K562 (cell line): ENCODE measurements around the gene ATP9B. TPM values are rescaled to one million over a fixed set of nuclear protein-coding genes. Genes with fewer than 3 reads are reported as not detected.

Experiments used
- ATAC-seq: fragments of 200-7000 bp; cut with Tn5 transposase; 3 replicates; pipeline ENCODE4 v1.9.1; 2020; ENCODE audit warnings: moderate library complexity
- BruUV-seq: library from RNA; stranded (reverse); fragments of 400-500 nt; replicated peaks from 2 replicates; lab custom pipeline; 2021; lab: Mats Ljungman, UMichigan
- CTCF ChIA-PET: fragments of 300-600 bp; formaldehyde crosslinking; extraction: SDS; loops from one replicate; lab custom pipeline; 2021; ENCODE audit warnings: low intra/inter-chr PET ratio; lab: Yijun Ruan, JAX
- POLR2A ChIA-PET: fragments of 300-600, 350-650 bp; sonication (Branson Sonifier 250); formaldehyde crosslinking; extraction: SDS; loops from one replicate; lab custom pipeline; 2021; ENCODE audit warnings: antibody characterized with exemption, inconsistent platforms; lab: Yijun Ruan, JAX
- DNase-seq, 4 experiments: peaks; one replicate each; pipeline versions ENCODE4 v3.0.0 to v3.0.0-alpha.2; 2011 to 2018; ENCODE audit warnings: low spot score in 3 of 4, mixed read lengths in 3 of 4; ENCODE audit errors: extremely low read depth in 1 of 4
- FAIRE-seq: peaks from 2 replicates; lab custom pipeline; 2011; peaks lifted over from hg19 to GRCh38; lab: Jason Lieb, UNC
- H2AFZ ChIP-seq: 2 replicates; pipeline ENCODE4 v1.6.0; 2011; ENCODE audit warnings: low read depth, low read length, control low read depth, inconsistent platforms
- H3K27ac ChIP-seq: fragments of 200-600 bp; 3 replicates; pipeline ENCODE4 v1.8.0; 2011; ENCODE audit warnings: low read depth, mild to moderate bottlenecking, control low read depth, inconsistent platforms, low read length, moderate library complexity, mixed read lengths; ENCODE audit errors: extremely low read depth
- H3K27me3 ChIP-seq, 2 experiments: fragments of 300-600 bp in 1 of 2; 2 replicates in 1 of 2; 3 replicates in 1 of 2; pipeline versions ENCODE4 v1.6.0 to v1.8.0; 2011; ENCODE audit warnings: inconsistent platforms in 2 of 2, low read length in 2 of 2, mild to moderate bottlenecking in 1 of 2, mixed read lengths in 1 of 2, moderate library complexity in 1 of 2; ENCODE audit not compliant: control insufficient read depth in 2 of 2, insufficient read depth in 2 of 2
- H3K36me3 ChIP-seq: fragments of 300-600 bp; 3 replicates; pipeline ENCODE4 v1.8.0; 2011; ENCODE audit warnings: mild to moderate bottlenecking, low read length, inconsistent platforms; ENCODE audit not compliant: control insufficient read depth, insufficient read depth
- H3K4me1 ChIP-seq, 2 experiments: fragments of 200-600 bp in 1 of 2; replicated peaks in 1 of 2; 2 replicates in 1 of 2; 3 replicates in 1 of 2; pipeline versions ENCODE4 v1.5.1 to v1.8.0; 2011; ENCODE audit warnings: inconsistent platforms in 2 of 2, low read length in 2 of 2, mild to moderate bottlenecking in 1 of 2, mixed read lengths in 1 of 2, moderate library complexity in 1 of 2; ENCODE audit not compliant: control insufficient read depth in 2 of 2, insufficient read depth in 2 of 2
- H3K4me2 ChIP-seq: 2 replicates; pipeline ENCODE4 v1.6.1; 2011; ENCODE audit warnings: low read length, control low read depth, inconsistent platforms, mixed read lengths; ENCODE audit not compliant: insufficient read depth
- H3K4me3 ChIP-seq: fragments of 200-600 bp; sonication (generic), shearing (Covaris generic); 2 replicates; pipeline ENCODE4 v1.5.1; 2016; ENCODE audit warnings: control low read depth, inconsistent platforms
- H3K79me2 ChIP-seq: fragments of 200-600 bp; 3 replicates; pipeline ENCODE4 v1.8.0; 2011; ENCODE audit warnings: low read length, inconsistent platforms; ENCODE audit not compliant: control insufficient read depth, insufficient read depth
- H3K9ac ChIP-seq, 2 experiments: 2 replicates each; pipeline versions ENCODE4 v1.6.0 to v1.6.1; 2011; ENCODE audit warnings: low read depth in 2 of 2, low read length in 2 of 2, control low read depth in 1 of 2, inconsistent platforms in 1 of 2, mild to moderate bottlenecking in 1 of 2, mixed read lengths in 1 of 2; ENCODE audit not compliant: insufficient read depth in 1 of 2
- H3K9me1 ChIP-seq: one replicate; pipeline ENCODE4 v1.6.0; 2011; ENCODE audit warnings: inconsistent platforms, mild to moderate bottlenecking, low read length, moderate library complexity; ENCODE audit not compliant: control insufficient read depth, insufficient read depth
- H3K9me3 ChIP-seq: replicated peaks from 2 replicates; pipeline ENCODE4 v1.5.1; 2011; ENCODE audit warnings: low read depth, low read length, inconsistent platforms; ENCODE audit not compliant: control insufficient read depth, insufficient read depth
- H4K20me1 ChIP-seq: replicated peaks from 2 replicates; pipeline ENCODE4 v1.6.1; 2011; ENCODE audit warnings: low read length, inconsistent platforms, mixed read lengths; ENCODE audit not compliant: control insufficient read depth, insufficient read depth
- ARHGAP35 ChIP-seq: fragments of 450-650 bp; IDR thresholded peaks from 2 replicates; pipeline ENCODE4 v1.6.1; 2018; ENCODE audit not compliant: partially characterized antibody
- ARID1B ChIP-seq: fragments of 450-650 bp; IDR thresholded peaks from 2 replicates; pipeline ENCODE4 v1.6.1; 2016; ENCODE audit warnings: antibody characterized with exemption, mild to moderate bottlenecking, inconsistent platforms
- BRF2 ChIP-seq: IDR thresholded peaks from 3 replicates; pipeline ENCODE4 v1.6.1; 2011; ENCODE audit warnings: borderline replicate concordance, mild to moderate bottlenecking; ENCODE audit not compliant: insufficient read length, insufficient read depth
- FOS ChIP-seq: IDR thresholded peaks from 3 replicates; pipeline ENCODE4 v1.6.1; 2011; ENCODE audit not compliant: insufficient read length; ENCODE audit errors: extremely low read depth
- ILK ChIP-seq: fragments of 450-650 bp; IDR thresholded peaks from 2 replicates; pipeline ENCODE4 v1.6.1; 2016; ENCODE audit warnings: missing genetic modification characterization, low read depth, mild to moderate bottlenecking, missing compliant biosample characterization, moderate library complexity, borderline replicate concordance
- KAT7 ChIP-seq: sonication (generic); formaldehyde crosslinking; IDR thresholded peaks from 2 replicates; pipeline ENCODE4 v1.8.0; 2022; ENCODE audit warnings: missing genetic modification reagents, mild to moderate bottlenecking, borderline replicate concordance
- PHB ChIP-seq: fragments of 250-450 bp; sonication (Bioruptor Pico); IDR thresholded peaks from 2 replicates; pipeline ENCODE4 v1.5.0; 2021
- POLR3A ChIP-seq: IDR thresholded peaks from 2 replicates; pipeline ENCODE4 v1.6.1; 2011; ENCODE audit warnings: borderline replicate concordance, mild to moderate bottlenecking, moderate library complexity; ENCODE audit not compliant: insufficient read length, insufficient read depth; ENCODE audit errors: extremely low read depth
- PREB ChIP-seq: sonication (generic); formaldehyde crosslinking; IDR thresholded peaks from 2 replicates; pipeline ENCODE4 v1.8.1; 2023; ENCODE audit warnings: mild to moderate bottlenecking, missing genetic modification reagents
- SREBF1 ChIP-seq: fragments of 150-350 bp; IDR thresholded peaks from 2 replicates; pipeline ENCODE4 v1.6.1; 2014; ENCODE audit warnings: antibody characterized with exemption, low read depth, low read length, borderline replicate concordance
- ZC3H4 ChIP-seq: sonication (generic); formaldehyde crosslinking; IDR thresholded peaks from 2 replicates; pipeline ENCODE4 v1.9.0; 2021; ENCODE audit warnings: missing genetic modification reagents, borderline replicate concordance
- ZNF311 ChIP-seq: fragments of 250-450 bp; sonication (Bioruptor Pico); IDR thresholded peaks from 2 replicates; pipeline ENCODE4 v1.4.0; 2020; ENCODE audit warnings: mild to moderate bottlenecking, moderate library complexity
- ZNF561 ChIP-seq: fragments of 450-650 bp; formaldehyde crosslinking; conservative IDR thresholded peaks from 2 replicates; pipeline ENCODE4 v1.4.0; 2020; ENCODE audit warnings: mild to moderate bottlenecking, moderate library complexity
- ZSCAN32 ChIP-seq: fragments of 450-650 bp; formaldehyde crosslinking; IDR thresholded peaks from 2 replicates; pipeline ENCODE4 v1.4.0; 2020; ENCODE audit warnings: mild to moderate bottlenecking, moderate library complexity
- WGBS: fragments of 100-300 bp; shearing (Covaris generic); methylation state at CpG from one replicate; pipeline ENCODE4 v1.1.6; 2016; ENCODE audit warnings: low coverage, mixed read lengths; ENCODE audit not compliant: insufficient coverage; ENCODE audit errors: missing lambda C conversion rate; 5-methylcytosine and 5-hydroxymethylcytosine counted together
- in situ Hi-C: fragments of 300-500 bp; cut with MboI; formaldehyde crosslinking; loops from 4 replicates; pipeline ENCODE4 v1.15.0; 2018; ENCODE audit warnings: inconsistent platforms, mixed read lengths
- intact Hi-C: fragments of 100-400 bp; cut with micrococcal nuclease; formaldehyde crosslinking; loops from 2 replicates; pipeline ENCODE4 v1.14.2; 2022
- polyA plus RNA-seq, 8 experiments: library from polyadenylated mRNA; depleted of rRNA in 4 of 8; stranded (reverse) in 5 of 8; unstranded in 3 of 8; fragments of >200 nt; fragmentation: Nextera tagmentation in 2 of 8; fragmentation: Illumina TruSeq in 1 of 8; extraction: Ambion mirVana in 2 of 8; extraction: Trizol in 1 of 8; gene quantifications; 2 replicates each; pipeline versions ENCODE4 v1.2.1 to v1.2.3, GENCODE V29; 2011 to 2014; ENCODE audit warnings: inconsistent platforms in 1 of 8, missing spikeins in 1 of 8
- total RNA-seq, 7 experiments: library from RNA; depleted of rRNA in 6 of 7; stranded (reverse); fragments of >200 nt in 6 of 7; fragmentation: Illumina TruSeq in 2 of 7; extraction: Trizol in 2 of 7; gene quantifications; 2 replicates each; pipeline versions ENCODE4 v1.2.1 to v1.2.3, GENCODE V29; 2011 to 2021; ENCODE audit warnings: low replicate concordance in 1 of 7
- TF ChIP-seq, protein P1 (sequence below): fragments of 200-800 bp; sonication (Bioruptor generic); IDR thresholded peaks from 2 replicates; pipeline ENCODE4 v1.6.1; 2017; ENCODE audit warnings: missing genetic modification characterization, missing compliant biosample characterization
- TF ChIP-seq, protein P2 (sequence below): fragments of 450-650 bp; formaldehyde crosslinking; conservative IDR thresholded peaks from 2 replicates; pipeline ENCODE4 v1.4.0; 2022; ENCODE audit warnings: mild to moderate bottlenecking, missing genetic modification characterization

The ATP9B gene
- total and polyA plus RNA-seq, 9 of the 15 experiments (the other 6 are each of a cell fraction or from before 2014, with no cell fraction given): 0.66 to 13.2 (median 7.9) TPM

DNA sequence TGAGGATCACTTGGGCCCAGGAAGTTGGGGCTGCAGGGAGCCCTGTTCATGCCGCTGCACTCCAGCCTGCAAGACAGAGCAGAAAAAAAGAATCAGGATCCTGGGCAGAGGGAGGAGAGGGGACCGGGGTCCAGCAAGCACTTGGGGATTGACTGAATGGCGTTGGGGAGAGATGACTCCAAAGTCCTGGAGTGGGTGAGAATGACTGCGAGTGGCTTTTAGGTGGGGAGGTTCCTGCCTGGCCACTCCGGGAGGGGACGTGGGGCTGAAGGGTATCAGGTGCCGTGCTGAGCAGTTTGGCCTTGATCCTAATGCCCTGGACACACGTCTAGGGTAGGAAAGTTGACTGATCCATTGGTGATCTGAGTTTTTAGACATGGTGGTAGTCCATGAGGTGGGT lies 323.0 kb downstream of the ATP9B start (continued):
- TF ChIP-seq ZC3H4: no peak
- TF ChIP-seq PREB (CRISPR knock-in tag): no peak
- TF ChIP-seq ZSCAN32 (CRISPR knock-in tag): no peak
- no peak for TF ChIP-seq FOS

DNA sequence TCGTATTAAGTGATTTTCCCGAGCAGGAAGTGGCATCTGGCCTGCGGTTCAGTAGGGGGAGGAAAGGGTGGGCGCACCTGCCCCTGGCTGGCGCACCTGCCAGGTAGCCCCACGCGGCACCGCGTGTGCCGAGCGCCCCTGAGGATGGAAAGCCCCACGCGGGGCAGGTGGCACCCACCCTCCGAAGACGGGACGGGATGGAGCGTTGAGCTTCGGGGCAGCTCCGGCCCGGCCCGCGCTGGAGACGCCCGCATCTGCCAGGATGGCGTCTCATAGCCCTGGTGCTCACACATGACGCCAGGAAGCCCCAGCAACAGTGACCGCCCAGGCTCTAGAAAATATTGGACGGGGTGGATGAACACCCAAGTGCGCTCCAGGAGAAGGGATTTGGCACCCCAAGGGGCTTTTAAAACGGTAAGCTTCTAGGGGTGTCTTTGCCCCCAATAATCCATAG lies 324.0 kb downstream of the ATP9B start:
- ChIA-PET POLR2A (interaction anchor here (0.7 kb wide), 1 partner anchor 286 kb away, joined by 3 read pairs; no protein-coding TSS in a partner anchor), CTCF (no interaction called here)
- no peaks in the 10 kb centered on the region for H3K27me3 ChIP-seq
- in situ Hi-C loops: no loop called here
- H3K4me3 ChIP-seq: peak overlapping the region; percentile 38; the same call in 1 of the 2 replicates
- H2AFZ ChIP-seq: peak overlapping the region; percentile 66; the same call in 1 of the 2 replicates
- no peak overlapping the region for H3K4me2 ChIP-seq
- ATAC-seq (no peak), FAIRE-seq (no peak), DNase-seq (no peak)
- peaks cover 0 to 45% of the 10 kb centered on the region in 2 experiments; a peak in 2 of 5 replicates for H3K4me1 ChIP-seq
- BruUV-seq: no TSS peak
- H3K27ac ChIP-seq: peak overlapping the region; percentile 55; the same call in 1 of the 3 replicates
- no peaks in the 10 kb centered on the region for H3K36me3 ChIP-seq
- intact Hi-C loops: no loop called here
- TF ChIP-seq SREBF1 (no peak), ZNF561 (CRISPR knock-in tag) (no peak), ZNF311 (CRISPR knock-in tag) (no peak), ILK (no peak), POLR3A (no peak), ARHGAP35 (no peak), ARID1B (no peak), BRF2 (no peak), KAT7 (CRISPR knock-in tag) (no peak), PHB (CRISPR knock-in tag) (no peak)
- TF ChIP-seq, protein P1, sequence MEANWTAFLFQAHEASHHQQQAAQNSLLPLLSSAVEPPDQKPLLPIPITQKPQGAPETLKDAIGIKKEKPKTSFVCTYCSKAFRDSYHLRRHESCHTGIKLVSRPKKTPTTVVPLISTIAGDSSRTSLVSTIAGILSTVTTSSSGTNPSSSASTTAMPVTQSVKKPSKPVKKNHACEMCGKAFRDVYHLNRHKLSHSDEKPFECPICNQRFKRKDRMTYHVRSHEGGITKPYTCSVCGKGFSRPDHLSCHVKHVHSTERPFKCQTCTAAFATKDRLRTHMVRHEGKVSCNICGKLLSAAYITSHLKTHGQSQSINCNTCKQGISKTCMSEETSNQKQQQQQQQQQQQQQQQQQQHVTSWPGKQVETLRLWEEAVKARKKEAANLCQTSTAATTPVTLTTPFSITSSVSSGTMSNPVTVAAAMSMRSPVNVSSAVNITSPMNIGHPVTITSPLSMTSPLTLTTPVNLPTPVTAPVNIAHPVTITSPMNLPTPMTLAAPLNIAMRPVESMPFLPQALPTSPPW: no peak
- TF ChIP-seq, protein P2, sequence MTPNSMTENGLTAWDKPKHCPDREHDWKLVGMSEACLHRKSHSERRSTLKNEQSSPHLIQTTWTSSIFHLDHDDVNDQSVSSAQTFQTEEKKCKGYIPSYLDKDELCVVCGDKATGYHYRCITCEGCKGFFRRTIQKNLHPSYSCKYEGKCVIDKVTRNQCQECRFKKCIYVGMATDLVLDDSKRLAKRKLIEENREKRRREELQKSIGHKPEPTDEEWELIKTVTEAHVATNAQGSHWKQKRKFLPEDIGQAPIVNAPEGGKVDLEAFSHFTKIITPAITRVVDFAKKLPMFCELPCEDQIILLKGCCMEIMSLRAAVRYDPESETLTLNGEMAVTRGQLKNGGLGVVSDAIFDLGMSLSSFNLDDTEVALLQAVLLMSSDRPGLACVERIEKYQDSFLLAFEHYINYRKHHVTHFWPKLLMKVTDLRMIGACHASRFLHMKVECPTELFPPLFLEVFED (CRISPR knock-in tag): no peak
- no peaks in the 10 kb centered on the region for H4K20me1 ChIP-seq
- H3K9me3 ChIP-seq: no peaks in the 10 kb centered on the region
- no peaks in the 10 kb centered on the region for H3K9me1 ChIP-seq
- WGBS: 60% methylated on average over 7 of the region's 30 CpGs
- H3K9ac ChIP-seq: peak overlapping the region in 1 of 2 experiments; percentile 41; a peak in 1 of 4 replicates
- H3K79me2 ChIP-seq: no peaks in the 10 kb centered on the region; the same call in 2 of the 3 replicates
